Naive thymus-derived CD8-positive, alpha-beta T cell (primary cell): ENCODE data around the gene RRP8. TPM values are rescaled to one million over a fixed set of nuclear protein-coding genes. Genes with fewer than 3 reads are reported as not detected.

ENCODE experiments used
- ATAC-seq, 2 donors: fragments of 150-1000 bp; cut with Tn5 transposase in 1 of 2; sonication (Bioruptor Pico), chemical (Tn5 transposase) in 1 of 2; 1 replicate in 1 of 2; 2 replicates in 1 of 2; pipeline ENCODE4 v1.10.0; 2021; ENCODE audit warnings: mild to moderate bottlenecking in 2 of 2, moderate library complexity in 2 of 2
- POLR2A ChIA-PET: fragments of 350-600 bp; sonication (Branson Sonifier 250); formaldehyde crosslinking; loops from one replicate; lab custom pipeline; 2021; ENCODE audit warnings: antibody characterized with exemption; lab: Charles Lee
- DNase-seq, 10 donors: peaks; one replicate each; pipeline versions ENCODE4 v3.0.0 to v3.0.0-alpha.2; 2020 to 2022
- H3K27ac Mint-ChIP-seq, 10 donors: one replicate each; pipeline ENCODE4 v1.8.0; 2020 to 2022; ENCODE audit warnings: mild to moderate bottlenecking in 10 of 10, mixed read lengths in 10 of 10, moderate library complexity in 4 of 10, inconsistent platforms in 1 of 10
- H3K27me3 Mint-ChIP-seq, 5 donors: one replicate each; pipeline ENCODE4 v1.8.0; 2021 to 2022; ENCODE audit warnings: mixed read lengths in 5 of 5
- H3K36me3 Mint-ChIP-seq, 3 donors: one replicate each; pipeline ENCODE4 v1.8.0; 2020 to 2022; ENCODE audit warnings: mixed read lengths in 3 of 3, mild to moderate bottlenecking in 2 of 3, inconsistent platforms in 1 of 3
- H3K4me1 Mint-ChIP-seq, 4 donors: one replicate each; pipeline ENCODE4 v1.8.0; 2021 to 2022; ENCODE audit warnings: mixed read lengths in 4 of 4
- H3K4me3 Mint-ChIP-seq, 10 donors: one replicate each; pipeline ENCODE4 v1.8.0; 2020 to 2022; ENCODE audit warnings: mild to moderate bottlenecking in 10 of 10, mixed read lengths in 10 of 10, moderate library complexity in 6 of 10, inconsistent platforms in 1 of 10
- H3K9me3 Mint-ChIP-seq, 9 donors: one replicate each; pipeline ENCODE4 v1.8.0; 2020 to 2022; ENCODE audit warnings: mixed read lengths in 9 of 9, mild to moderate bottlenecking in 3 of 9, inconsistent platforms in 1 of 9, moderate library complexity in 1 of 9
- polyA plus RNA-seq, 3 donors: library from polyadenylated mRNA; unstranded; fragments of 300-500 nt; fragmentation: Illumina TruSeq; gene quantifications; one replicate each; pipeline ENCODE4 v1.2.3, GENCODE V29; 2021
- total RNA-seq, 8 experiments: library from RNA in 2 of 8; stranded (reverse) in 2 of 8; gene quantifications; one replicate each; pipeline ENCODE4 v1.2.3 and lab custom pipeline; 2021 to 2026

The RRP8 gene
- total RNA-seq (10 to 100 TPM; 35.3 to 35.7 TPM), polyA plus RNA-seq (10 to 100 TPM; 17.8 to 25.9 (median 20.9) TPM), total RNA-seq (lab: John Stamatoyannopoulos, UW) (50.7 to 68.6 (median 57.4) reads per million in 6 experiments)

GRCh38 chr11:6603287-6604080 lies at the start of gene RRP8, which contains the start of gene ILK:
TSS of gene RRP8 (minus strand) at chr11:6603616. CDS start at chr11:6603502, 114 bp downstream.
TSS of gene ILK (plus strand) at chr11:6603774. CDS start at chr11:6604272, 498 bp downstream.
- H3K36me3 Mint-ChIP-seq = peaks cover 0 to 37% (median 3%) of the 10 kb centered on the region in 3 donors
- H3K27me3 Mint-ChIP-seq = no peaks in the 10 kb centered on the region
- H3K4me3 Mint-ChIP-seq = no peak within 1 kb of the TSS
- ATAC-seq (peak; percentile 80 to 85), DNase-seq (peak; percentile 68 to 92 (median 80))
- no peaks in the 10 kb centered on the region for H3K9me3 Mint-ChIP-seq
- H3K27ac Mint-ChIP-seq = no peak within 1 kb of the TSS
- H3K4me1 Mint-ChIP-seq = peaks cover 16 to 33% (median 29%) of the 10 kb centered on the region in 4 donors
- POLR2A ChIA-PET = interaction anchor here (0.5 to 6.8 kb wide), 18 partner anchors 9 to 368 kb away, joined by 3 to 108 read pairs (median 6); partner anchors contain the start of genes ARFIP2, MRPL17, TAF10 and TIMM10B

- POLR2A ChIA-PET = interaction anchor here (0.5 to 5.8 kb wide), 6 partner anchors 9 to 41 kb away, joined by 3 to 38 read pairs (median 4); partner anchors contain the start of genes TAF10 and TPP1
Observed at GRCh38 chr11:6653097-6653496, 49.7 kb upstream of the RRP8 start.

DNA sequence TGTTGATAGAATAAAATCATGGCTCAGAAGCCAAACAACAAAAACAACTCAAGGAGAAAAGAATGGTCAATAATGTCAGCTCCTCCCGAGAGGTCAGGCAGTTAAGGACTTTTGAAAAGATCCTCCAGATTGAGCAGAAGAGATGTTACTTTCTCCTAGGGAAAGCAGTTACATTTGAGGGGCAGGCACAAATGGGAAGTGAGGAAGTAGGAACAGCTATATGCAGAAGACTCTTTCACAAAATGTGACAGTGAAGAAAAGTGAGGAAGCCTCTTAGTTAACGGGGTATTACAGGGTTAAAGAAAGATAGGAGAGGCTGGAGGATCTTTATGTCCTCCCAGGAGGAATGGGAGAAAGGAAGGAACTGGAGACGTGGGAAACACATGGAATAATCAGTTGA lies 48.8 kb upstream of the RRP8 start:
- DNase-seq = no peak
- ATAC-seq = no peak
- peaks cover 4 to 13% (median 10%) of the 10 kb centered on the region in 4 donors for H3K4me1 Mint-ChIP-seq
- H3K4me3 Mint-ChIP-seq = no peak overlapping the region
- H3K36me3 Mint-ChIP-seq = no peaks in the 10 kb centered on the region
- H3K27ac Mint-ChIP-seq = no peak overlapping the region
- H3K27me3 Mint-ChIP-seq = no peaks in the 10 kb centered on the region
- H3K9me3 Mint-ChIP-seq = no peaks in the 10 kb centered on the region
- POLR2A ChIA-PET = interaction anchor here (0.9 to 1.6 kb wide), 4 partner anchors 9 to 48 kb away, joined by 3 to 7 read pairs (median 3); partner anchors contain the start of gene TAF10

More at GRCh38 chr11:6653097-6653496, 49.7 kb upstream of the RRP8 start:
- H3K4me1 Mint-ChIP-seq = peaks cover 4 to 13% (median 10%) of the 10 kb centered on the region in 4 donors
- H3K36me3 Mint-ChIP-seq = no peaks in the 10 kb centered on the region
- no peaks in the 10 kb centered on the region for H3K27me3 Mint-ChIP-seq
- no peak overlapping the region for H3K27ac Mint-ChIP-seq
- DNase-seq (no peak), ATAC-seq (no peak)
- H3K9me3 Mint-ChIP-seq = no peaks in the 10 kb centered on the region
- H3K4me3 Mint-ChIP-seq = no peak overlapping the region

- H3K27ac Mint-ChIP-seq = no peak overlapping the region
- H3K4me3 Mint-ChIP-seq = no peak overlapping the region
- no peaks in the 10 kb centered on the region for H3K9me3 Mint-ChIP-seq
- ATAC-seq = no peak
- H3K27me3 Mint-ChIP-seq = no peaks in the 10 kb centered on the region
- DNase-seq = no peak
- POLR2A ChIA-PET = interaction anchor here (0.6 to 2.2 kb wide), 3 partner anchors 31 to 39 kb away, joined by 3 to 7 read pairs (median 7); partner anchors contain the start of gene TAF10
- H3K4me1 Mint-ChIP-seq = peaks cover 0 to 2% (median 1%) of the 10 kb centered on the region in 4 donors
- no peaks in the 10 kb centered on the region for H3K36me3 Mint-ChIP-seq
Observed at GRCh38 chr11:6650980-6651379, 47.6 kb upstream of the RRP8 start.

DNA sequence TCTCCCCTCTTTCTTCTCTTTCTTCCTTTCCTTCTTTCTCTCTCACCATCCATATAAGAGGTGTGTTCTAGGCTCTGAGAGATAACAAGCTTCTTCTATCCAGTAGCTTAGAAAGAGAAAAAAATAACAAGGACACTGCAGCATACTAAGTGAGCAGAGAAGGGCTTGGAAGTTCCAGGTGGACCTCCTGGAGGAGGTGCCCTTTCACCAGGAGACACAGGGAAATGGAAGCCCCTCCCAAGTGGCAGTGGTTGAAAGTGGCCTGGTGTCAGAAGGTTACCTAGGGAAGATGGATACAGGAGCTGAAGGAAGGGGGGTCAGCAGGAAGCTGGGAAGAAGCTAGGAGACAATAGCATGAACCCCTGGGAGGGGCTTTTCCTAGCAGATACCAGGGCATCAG lies 46.7 kb upstream of the RRP8 start:
- Mint-ChIP-seq H3K4me1 (peaks cover 0 to 8% (median 0%) of the 10 kb centered on the region in 4 donors), H3K9me3 (no peaks in the 10 kb centered on the region), H3K4me3 (no peak overlapping the region), H3K27me3 (no peaks in the 10 kb centered on the region), H3K36me3 (no peaks in the 10 kb centered on the region), H3K27ac (no peak overlapping the region)
- no peak for DNase-seq
- ATAC-seq = no peak
- POLR2A ChIA-PET = interaction anchor here (0.7 to 5.6 kb wide), 5 partner anchors 11 to 38 kb away, joined by 3 to 38 read pairs (median 4); partner anchors contain the start of genes MRPL17, TAF10 and TPP1

DNA sequence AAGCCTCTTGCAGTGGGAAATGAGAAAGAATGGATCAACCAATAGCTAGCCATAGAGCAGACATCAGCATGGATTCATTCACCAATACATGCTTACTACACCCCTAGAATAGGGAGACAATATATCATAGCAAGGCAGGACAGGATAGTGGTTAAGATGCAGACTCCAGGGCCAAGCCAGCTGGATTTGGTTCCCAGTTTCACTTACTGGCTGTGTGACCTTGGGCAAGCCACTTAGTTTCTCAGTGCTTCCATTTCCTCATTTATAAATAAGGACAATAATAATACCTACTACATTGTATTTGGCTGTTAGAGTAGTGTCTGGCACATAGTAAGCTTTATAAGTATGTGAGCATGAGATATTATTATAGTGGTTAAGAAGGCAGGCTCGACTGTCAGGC lies 45.1 kb upstream of the RRP8 start:
- Mint-ChIP-seq H3K27ac (no peak overlapping the region), H3K36me3 (no peaks in the 10 kb centered on the region), H3K4me3 (no peak overlapping the region), H3K4me1 (peaks cover 0 to 12% (median 0%) of the 10 kb centered on the region in 4 donors), H3K9me3 (no peaks in the 10 kb centered on the region), H3K27me3 (no peaks in the 10 kb centered on the region)
- ATAC-seq (no peak), DNase-seq (no peak)
- POLR2A ChIA-PET = interaction anchor here (0.6 to 5.6 kb wide), 10 partner anchors 11 to 235 kb away, joined by 3 to 38 read pairs (median 5); partner anchors contain the start of genes MRPL17, TAF10 and TPP1

- Mint-ChIP-seq H3K9me3 (no peaks in the 10 kb centered on the region), H3K4me1 (peaks cover 0 to 12% (median 0%) of the 10 kb centered on the region in 4 donors), H3K36me3 (no peaks in the 10 kb centered on the region), H3K27ac (no peak overlapping the region), H3K4me3 (no peak overlapping the region), H3K27me3 (no peaks in the 10 kb centered on the region)
- ATAC-seq = no peak
- POLR2A ChIA-PET = interaction anchor here (0.9 to 5.6 kb wide), 11 partner anchors 8 to 166 kb away, joined by 3 to 38 read pairs (median 8); partner anchors contain the start of genes ARFIP2, DCHS1, MRPL17 and TAF10
- DNase-seq = no peak
Observed at GRCh38 chr11:6647836-6648235, 44.4 kb upstream of the RRP8 start.

GRCh38 chr11:6646918-6647679 lies 43.7 kb upstream of the RRP8 start:
- POLR2A ChIA-PET = interaction anchor here (0.5 to 5.6 kb wide), 16 partner anchors 9 to 230 kb away, joined by 3 to 38 read pairs (median 4); partner anchors contain the start of genes ARFIP2, DCHS1, MRPL17 and TAF10
- H3K27me3 Mint-ChIP-seq = no peaks in the 10 kb centered on the region
- ATAC-seq (peak; percentile 73 to 78), DNase-seq (peak in 7 of 10 donors; percentile 18 to 45 (median 37))
- no peak overlapping the region for H3K27ac Mint-ChIP-seq
- peaks cover 0 to 12% (median 0%) of the 10 kb centered on the region in 4 donors for H3K4me1 Mint-ChIP-seq
- H3K9me3 Mint-ChIP-seq = no peaks in the 10 kb centered on the region
- no peaks in the 10 kb centered on the region for H3K36me3 Mint-ChIP-seq
- H3K4me3 Mint-ChIP-seq = no peak overlapping the region

DNA sequence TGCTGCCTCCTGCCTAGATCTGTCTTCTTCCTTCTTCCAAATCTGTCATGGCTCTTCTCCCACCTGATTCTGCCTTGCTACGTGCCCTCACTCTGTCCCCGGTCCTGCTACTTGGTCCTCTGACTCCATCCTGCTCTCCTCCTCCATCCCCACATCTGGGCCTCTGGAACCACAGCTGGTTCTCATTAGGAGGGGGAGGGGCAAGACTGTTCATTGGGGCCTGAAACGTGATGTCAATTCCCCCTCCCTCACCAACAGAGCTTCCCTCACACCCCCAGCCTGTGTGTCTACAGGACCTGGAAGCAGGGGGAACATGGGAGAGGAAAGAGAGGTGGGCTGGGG lies 43.1 kb upstream of the RRP8 start:
- Mint-ChIP-seq H3K9me3 (no peaks in the 10 kb centered on the region), H3K36me3 (no peaks in the 10 kb centered on the region), H3K4me3 (no peak overlapping the region), H3K27me3 (no peaks in the 10 kb centered on the region), H3K4me1 (peaks cover 0 to 12% (median 0%) of the 10 kb centered on the region in 4 donors), H3K27ac (no peak overlapping the region)
- ATAC-seq (peak in 1 of 2 donors; percentile 19), DNase-seq (no peak)
- POLR2A ChIA-PET = interaction anchor here (0.5 to 5.6 kb wide), 14 partner anchors 9 to 230 kb away, joined by 3 to 38 read pairs (median 6); partner anchors contain the start of genes DCHS1, MRPL17, TAF10 and TPP1

DNA sequence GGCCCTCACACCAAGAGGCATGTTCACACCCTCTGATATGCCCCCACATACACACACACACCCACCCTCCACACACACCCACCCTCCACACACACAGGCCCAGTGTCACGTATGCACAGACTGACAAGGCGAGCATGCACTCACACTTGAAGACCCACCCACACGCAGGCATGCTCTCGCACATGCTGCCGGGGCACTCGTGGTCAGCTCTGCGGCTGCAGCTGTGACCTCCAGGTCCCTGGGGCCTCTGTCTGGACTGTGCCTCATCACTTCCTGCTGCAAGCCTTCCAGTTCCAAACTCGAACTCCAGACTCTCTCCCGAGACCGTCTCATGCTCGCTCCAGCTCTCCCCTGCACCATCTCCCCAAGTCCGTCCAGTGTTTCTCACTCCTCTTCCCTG lies 42.7 kb upstream of the RRP8 start:
- H3K36me3 Mint-ChIP-seq = no peaks in the 10 kb centered on the region

GRCh38 chr11:6642957-6643356 lies 39.5 kb upstream of the RRP8 start:
- no peak overlapping the region for H3K4me3 Mint-ChIP-seq

More for the DNA sequence above, 42.7 kb upstream of the RRP8 start:
- peaks cover 0 to 12% (median 0%) of the 10 kb centered on the region in 4 donors for H3K4me1 Mint-ChIP-seq
- POLR2A ChIA-PET = interaction anchor here (1.1 to 5.6 kb wide), 5 partner anchors 9 to 36 kb away, joined by 4 to 38 read pairs (median 18); partner anchors contain the start of genes TAF10 and TPP1
- no peaks in the 10 kb centered on the region for H3K9me3 Mint-ChIP-seq
- no peak overlapping the region for H3K4me3 Mint-ChIP-seq
- H3K27ac Mint-ChIP-seq = no peak overlapping the region
- ATAC-seq = no peak
- no peaks in the 10 kb centered on the region for H3K27me3 Mint-ChIP-seq
- no peak for DNase-seq

More at GRCh38 chr11:6642957-6643356, 39.5 kb upstream of the RRP8 start:
- no peaks in the 10 kb centered on the region for H3K9me3 Mint-ChIP-seq
- H3K36me3 Mint-ChIP-seq = peaks cover 0 to 10% (median 0%) of the 10 kb centered on the region in 3 donors
- no peak overlapping the region for H3K27ac Mint-ChIP-seq
- ATAC-seq (no peak), DNase-seq (no peak)
- no peaks in the 10 kb centered on the region for H3K27me3 Mint-ChIP-seq
- peaks cover 2 to 17% (median 7%) of the 10 kb centered on the region in 4 donors for H3K4me1 Mint-ChIP-seq
- POLR2A ChIA-PET = interaction anchor here (0.8 to 1.7 kb wide), 5 partner anchors 10 to 31 kb away, joined by 3 to 6 read pairs (median 3); partner anchors contain the start of genes TAF10 and TPP1
